Thoracic aorta (tissue), 2 donors: ENCODE data around the gene MBOAT7. TPM values are rescaled to one million over a fixed set of nuclear protein-coding genes. Genes with fewer than 3 reads are reported as not detected.

Experiments
- ATAC-seq: fragments of 150-250 bp; one replicate; pipeline ENCODE4 v1.8.0; 2017; ENCODE audit warnings: low read depth; ENCODE audit not compliant: insufficient number of reproducible peaks, low FRiP score
- DNase-seq: peaks from one replicate; pipeline ENCODE4 v3.0.0-alpha.2; 2020; ENCODE audit warnings: low spot score
- H3K27ac ChIP-seq, 2 donors: fragments of 200-600 bp; sonication (generic); 1 replicate in 1 of 2; 2 replicates in 1 of 2; pipeline ENCODE4 v1.5.1; 2016; ENCODE audit warnings: mild to moderate bottlenecking in 2 of 2, moderate library complexity in 2 of 2
- H3K27me3 ChIP-seq: fragments of 200-600 bp; sonication (generic); replicated peaks from 2 replicates; pipeline ENCODE4 v1.6.0; 2016; ENCODE audit warnings: mild to moderate bottlenecking; ENCODE audit not compliant: insufficient read depth
- H3K36me3 ChIP-seq: fragments of 200-600 bp; sonication (generic); one replicate; pipeline ENCODE4 v1.5.1; 2016
- H3K4me1 ChIP-seq, 2 donors: fragments of 200-600 bp; sonication (generic); 1 replicate in 1 of 2; 2 replicates in 1 of 2; pipeline versions ENCODE4 v1.5.1 to v1.6.0; 2016; ENCODE audit warnings: low read depth in 2 of 2, mild to moderate bottlenecking in 1 of 2; ENCODE audit not compliant: control insufficient read depth in 1 of 2
- H3K4me3 ChIP-seq: fragments of 200-600 bp; sonication (generic); 2 replicates; pipeline ENCODE4 v1.5.1; 2016; ENCODE audit warnings: mild to moderate bottlenecking
- H3K9me3 ChIP-seq: fragments of 200-600 bp; sonication (generic); 2 replicates; pipeline ENCODE4 v1.5.1; 2016
- total RNA-seq, 2 donors: library from RNA; depleted of rRNA; stranded (reverse); fragments of >200 nt; gene quantifications; one replicate each; pipeline versions ENCODE4 v1.1.0 to v1.2.3, GENCODE V29; 2016
- TF ChIP-seq, protein P1 (sequence below): fragments of 200-600 bp; sonication (generic); IDR thresholded peaks from one replicate; pipeline ENCODE4 v1.5.1; 2019; ENCODE audit warnings: antibody characterized with exemption

MBOAT7 gene
- total RNA-seq, 2 donors from 2014 or later = 46.0 to 61.1 TPM

DNA sequence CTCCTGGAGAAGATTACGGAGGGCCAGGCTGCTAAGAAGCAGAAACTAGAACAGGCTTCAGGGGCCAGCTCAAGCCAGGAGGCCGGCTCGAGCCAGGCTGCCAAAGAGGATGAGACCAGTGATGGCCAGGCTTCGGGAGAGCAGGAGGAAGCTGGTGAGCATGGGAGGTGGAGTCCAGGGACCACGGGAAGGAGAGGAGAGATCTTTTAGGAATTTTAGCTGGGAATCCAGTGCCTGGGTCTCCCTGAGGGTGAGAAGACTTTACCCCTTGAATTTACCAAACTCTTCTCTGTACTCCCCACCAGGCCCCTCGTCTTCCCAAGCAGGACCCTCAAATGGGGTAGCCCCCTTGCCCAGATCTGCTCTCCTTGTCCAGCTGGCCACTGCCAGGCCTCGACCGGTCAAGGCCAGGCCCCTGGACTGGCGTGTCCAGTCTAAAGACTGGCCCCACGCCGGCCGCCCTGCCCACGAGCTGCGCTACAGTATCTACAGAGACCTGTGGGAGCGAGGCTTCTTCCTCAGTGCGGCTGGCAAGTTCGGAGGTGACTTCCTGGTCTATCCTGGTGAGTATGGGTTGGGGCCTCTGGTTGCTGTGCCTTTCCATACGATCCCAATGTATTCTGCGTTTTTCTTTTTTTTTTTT, 2.6 kb upstream of the MBOAT7 start:
- Histone ChIP-seq H3K36me3 (peaks cover 9% of the 10 kb centered on the region), H3K27ac (peak overlapping the region; percentile 99), H3K4me1 (peaks cover 14 to 28% of the 10 kb centered on the region in 2 donors), H3K4me3 (peak overlapping the region; percentile 85), H3K27me3 (no peaks in the 10 kb centered on the region), H3K9me3 (no peaks in the 10 kb centered on the region)
- ATAC-seq = no peak
- TF ChIP-seq, protein P1, sequence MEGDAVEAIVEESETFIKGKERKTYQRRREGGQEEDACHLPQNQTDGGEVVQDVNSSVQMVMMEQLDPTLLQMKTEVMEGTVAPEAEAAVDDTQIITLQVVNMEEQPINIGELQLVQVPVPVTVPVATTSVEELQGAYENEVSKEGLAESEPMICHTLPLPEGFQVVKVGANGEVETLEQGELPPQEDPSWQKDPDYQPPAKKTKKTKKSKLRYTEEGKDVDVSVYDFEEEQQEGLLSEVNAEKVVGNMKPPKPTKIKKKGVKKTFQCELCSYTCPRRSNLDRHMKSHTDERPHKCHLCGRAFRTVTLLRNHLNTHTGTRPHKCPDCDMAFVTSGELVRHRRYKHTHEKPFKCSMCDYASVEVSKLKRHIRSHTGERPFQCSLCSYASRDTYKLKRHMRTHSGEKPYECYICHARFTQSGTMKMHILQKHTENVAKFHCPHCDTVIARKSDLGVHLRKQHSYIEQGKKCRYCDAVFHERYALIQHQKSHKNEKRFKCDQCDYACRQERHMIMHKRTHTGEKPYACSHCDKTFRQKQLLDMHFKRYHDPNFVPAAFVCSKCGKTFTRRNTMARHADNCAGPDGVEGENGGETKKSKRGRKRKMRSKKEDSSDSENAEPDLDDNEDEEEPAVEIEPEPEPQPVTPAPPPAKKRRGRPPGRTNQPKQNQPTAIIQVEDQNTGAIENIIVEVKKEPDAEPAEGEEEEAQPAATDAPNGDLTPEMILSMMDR = no peak
- DNase-seq = no peak

DNA sequence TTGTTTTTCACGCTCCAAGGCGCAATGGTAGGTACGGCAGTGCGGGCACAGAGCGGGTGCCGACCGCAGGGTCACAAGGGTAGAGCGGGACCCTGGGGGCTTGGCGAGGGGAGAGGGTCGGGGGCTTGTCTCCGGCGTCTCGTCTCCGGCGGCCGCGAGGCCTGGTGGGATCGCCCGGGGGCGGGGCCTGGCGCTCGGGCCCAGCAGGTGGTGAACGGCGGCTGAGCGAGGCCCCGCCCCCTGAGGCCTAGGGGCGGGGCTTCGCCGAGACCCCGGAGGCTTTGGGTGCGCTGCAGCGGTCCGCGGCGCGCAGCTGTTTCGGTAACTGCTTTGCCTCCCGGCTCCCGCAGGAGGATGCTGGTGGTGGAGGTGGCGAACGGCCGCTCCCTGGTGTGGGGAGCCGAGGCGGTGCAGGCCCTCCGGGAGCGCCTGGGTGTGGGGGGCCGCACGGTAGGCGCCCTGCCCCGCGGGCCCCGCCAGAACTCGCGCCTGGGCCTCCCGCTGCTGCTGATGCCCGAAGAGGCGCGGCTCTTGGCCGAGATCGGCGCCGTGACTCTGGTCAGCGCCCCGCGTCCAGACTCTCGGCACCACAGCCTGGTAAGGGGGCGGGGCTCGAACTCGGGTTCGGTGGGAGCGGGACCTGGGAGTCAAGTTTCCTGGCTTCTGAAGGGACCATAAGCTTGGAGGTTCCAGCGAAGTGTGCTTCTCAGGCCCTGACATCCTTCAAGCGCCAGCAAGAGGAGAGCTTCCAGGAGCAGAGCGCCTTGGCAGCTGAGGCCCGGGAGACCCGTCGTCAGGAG, 1.8 kb upstream of the MBOAT7 start, which contains the start of gene TSEN34:
TSEN34 (plus strand) TSS at position 298 of the 800 bp plus-strand sequence; CDS start at position 355, 57 bp downstream.
- TF ChIP-seq, protein P1 = no peak
- ATAC-seq = peak; percentile 18

GRCh38 chr19:54190503-54191010, 1.2 kb upstream of the MBOAT7 start:
- Histone ChIP-seq H3K4me1 (peaks cover 14 to 28% of the 10 kb centered on the region in 2 donors), H3K27ac (peak overlapping the region; percentile 99), H3K4me3 (peak overlapping the region; percentile 85), H3K36me3 (peaks cover 9% of the 10 kb centered on the region), H3K9me3 (no peaks in the 10 kb centered on the region), H3K27me3 (no peaks in the 10 kb centered on the region)
- ATAC-seq (peak; percentile 73), DNase-seq (peak; percentile 99)
- TF ChIP-seq, protein P1 = no peak

More for the DNA sequence above, 1.8 kb upstream of the MBOAT7 start, which contains the start of gene TSEN34:
- Histone ChIP-seq H3K4me1 (peaks cover 14 to 28% of the 10 kb centered on the region in 2 donors), H3K27ac (peak within 1 kb of the TSS; percentile 99), H3K27me3 (no peaks in the 10 kb centered on the region), H3K4me3 (peak within 1 kb of the TSS; percentile 85), H3K36me3 (peaks cover 9% of the 10 kb centered on the region), H3K9me3 (no peaks in the 10 kb centered on the region)
- no peak for DNase-seq

DNA sequence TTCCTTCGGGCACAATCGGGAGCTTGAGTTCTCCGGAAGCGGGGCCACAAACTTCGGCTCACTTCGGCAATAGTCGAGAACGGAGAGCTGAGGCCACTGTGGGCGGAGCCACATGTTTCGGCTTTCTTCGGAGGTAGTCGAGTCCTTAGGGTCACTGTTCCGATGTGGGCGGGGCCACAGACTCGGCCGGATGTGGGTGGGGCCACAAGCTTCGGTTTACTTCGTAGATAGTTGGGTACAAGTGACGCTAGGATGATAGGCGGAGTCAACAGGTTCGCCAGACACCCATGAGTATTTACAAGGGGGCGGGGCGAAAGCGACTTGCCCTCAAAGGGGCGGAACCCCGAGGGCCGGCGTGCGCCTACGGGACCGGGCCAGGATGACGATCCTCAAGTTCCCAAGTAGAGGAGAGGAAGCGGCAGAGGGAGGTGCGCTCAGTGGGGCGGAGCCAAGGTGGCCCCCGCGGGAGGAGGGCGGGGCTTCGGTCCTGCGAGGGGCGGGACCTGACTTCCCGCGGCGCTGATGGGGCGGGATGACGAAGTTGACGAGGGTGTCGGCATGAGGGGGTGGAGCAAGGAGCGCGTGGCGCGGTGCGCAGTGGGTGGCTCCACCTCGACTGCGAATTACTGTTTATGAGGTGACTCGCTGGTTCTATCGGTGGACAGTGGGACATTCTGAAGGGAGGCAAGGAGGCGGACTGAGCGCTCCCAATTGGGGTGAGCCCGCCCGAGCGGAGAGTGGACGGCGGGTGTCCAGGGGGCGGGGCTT, 539 bp upstream of the MBOAT7 start:
- DNase-seq = peak; percentile 100
- no peaks in the 10 kb centered on the region for H3K27me3 ChIP-seq
- ATAC-seq = peak; percentile 82
- H3K4me3 ChIP-seq = peak overlapping the region; percentile 85
- peaks cover 9% of the 10 kb centered on the region for H3K36me3 ChIP-seq
- H3K9me3 ChIP-seq = no peaks in the 10 kb centered on the region
- H3K4me1 ChIP-seq = peaks cover 14 to 28% of the 10 kb centered on the region in 2 donors
- TF ChIP-seq, protein P1 = no peak
- H3K27ac ChIP-seq = peak overlapping the region; percentile 99
